Left lung (tissue), 10 donors: ENCODE measurements around the gene ALDH3A1. TPM values are rescaled to one million over a fixed set of nuclear protein-coding genes. Genes with fewer than 3 reads are reported as not detected.

Source experiments
- ATAC-seq: fragments of 200-7000 bp; cut with Tn5 transposase; one replicate; pipeline ENCODE4 v1.9.1; 2020; ENCODE audit warnings: moderate library complexity
- DNase-seq, 4 donors: peaks; one replicate each; pipeline ENCODE4 v3.0.0-alpha.2; 2013 to 2020
- H3K27ac ChIP-seq, 2 donors: fragments of 200-600 bp; sonication (generic) in 1 of 2; one replicate each; pipeline versions ENCODE4 v1.5.0 to v1.8.0; 2020 to 2021
- H3K27me3 ChIP-seq, 2 donors: fragments of 200-600 bp; sonication (generic) in 1 of 2; one replicate each; pipeline versions ENCODE4 v1.5.0 to v1.8.0; 2020 to 2021
- H3K36me3 ChIP-seq, 2 donors: fragments of 200-600 bp; sonication (generic) in 1 of 2; one replicate each; pipeline versions ENCODE4 v1.5.0 to v1.8.0; 2020 to 2021
- H3K4me1 ChIP-seq, 2 donors: fragments of 200-600 bp; one replicate each; pipeline ENCODE4 v1.8.0; 2021
- H3K4me3 ChIP-seq, 2 donors: fragments of 200-600 bp; sonication (generic) in 1 of 2; one replicate each; pipeline versions ENCODE4 v1.5.0 to v1.8.0; 2020 to 2021; ENCODE audit warnings: mild to moderate bottlenecking in 1 of 2
- H3K9me3 ChIP-seq, 2 donors: fragments of 200-600 bp; sonication (generic) in 1 of 2; one replicate each; pipeline versions ENCODE4 v1.5.0 to v1.8.0; 2020 to 2021
- CTCF ChIP-seq, 2 donors: fragments of 200-600 bp; sonication (generic) in 1 of 2; IDR thresholded peaks; one replicate each; pipeline versions ENCODE4 v1.5.0 to v1.8.0; 2021; ENCODE audit warnings: antibody characterized with exemption in 2 of 2
- intact Hi-C, 2 donors: fragments of 100-400 bp; cut with DNase I; formaldehyde crosslinking; loops; one replicate each; pipeline versions ENCODE4 v1.11.2 to v1.14.2; 2022
- polyA plus RNA-seq, 6 donors: library from polyadenylated mRNA; unstranded; fragments of 120-200 nt; gene quantifications; one replicate each; pipeline ENCODE4 v1.2.1, GENCODE V29; 2013; ENCODE audit not compliant: insufficient read length in 6 of 6
- total RNA-seq, 2 donors: library from RNA; stranded (reverse); fragmentation: NEBNext Ultra II Directional; extraction: Animal tissue kit (Norgen Biotek cat#: 25700); gene quantifications; one replicate each; pipeline ENCODE4 v1.2.1, GENCODE V29; 2021
- donor health status: DM: no; HTN: yes; CAD: no.
- donor health status: DM: no; HTN: no; CAD: no.

Gene ALDH3A1
- total and polyA plus RNA-seq, 8 donors, result 0.41 to 4.7 (median 0.68) TPM

GRCh38 chr17:19716108-19717030, 31.7 kb downstream of the ALDH3A1 start, which contains the start of gene SLC47A2:
SLC47A2 (minus strand) TSS chr17:19716584; CDS start chr17:19716555, 29 bp downstream.
- H3K27ac ChIP-seq, result no peak within 1 kb of the TSS
- H3K4me3 ChIP-seq, result no peak within 1 kb of the TSS
- DNase-seq, result peak in 1 of 4 donors; percentile 67
- ATAC-seq, result no peak
- no peaks in the 10 kb centered on the region for H3K36me3 ChIP-seq
- no peak for TF ChIP-seq CTCF (IDR thresholded peaks at IDR 0.05)
- no peaks in the 10 kb centered on the region for H3K9me3 ChIP-seq
- H3K4me1 ChIP-seq, result peaks cover 3 to 5% of the 10 kb centered on the region in 2 donors
- H3K27me3 ChIP-seq, result no peaks in the 10 kb centered on the region
- intact Hi-C loops, result no loop called here

- Histone ChIP-seq H3K4me3 (no peak overlapping the region), H3K9me3 (no peaks in the 10 kb centered on the region), H3K36me3 (no peaks in the 10 kb centered on the region), H3K27me3 (no peaks in the 10 kb centered on the region), H3K27ac (no peak overlapping the region), H3K4me1 (no peaks in the 10 kb centered on the region)
- DNase-seq (peak in 1 of 4 donors; percentile 67), ATAC-seq (peak; percentile 15)
- TF ChIP-seq CTCF (IDR thresholded peaks at IDR 0.05), result no peak
- intact Hi-C loops, result no loop called here
These were observed 33.3 kb downstream of the ALDH3A1 start for GRCh38 chr17:19714542-19715411.

GRCh38 chr17:19713901-19714361, 34.2 kb downstream of the ALDH3A1 start:
- DNase-seq (peak in 1 of 4 donors; percentile 70), ATAC-seq (no peak)
- no peak overlapping the region for H3K27ac ChIP-seq
- H3K4me3 ChIP-seq, result no peak overlapping the region
- H3K27me3 ChIP-seq, result no peaks in the 10 kb centered on the region
- intact Hi-C loops, result no loop called here
- no peaks in the 10 kb centered on the region for H3K36me3 ChIP-seq
- no peaks in the 10 kb centered on the region for H3K4me1 ChIP-seq
- no peak for TF ChIP-seq CTCF (IDR thresholded peaks at IDR 0.05)
- no peaks in the 10 kb centered on the region for H3K9me3 ChIP-seq

GRCh38 chr17:19713462-19713861, 34.6 kb downstream of the ALDH3A1 start:
- TF ChIP-seq CTCF (IDR thresholded peaks at IDR 0.05), result no peak
- intact Hi-C loops, result no loop called here

More at GRCh38 chr17:19713462-19713861, 34.6 kb downstream of the ALDH3A1 start:
- H3K4me3 ChIP-seq, result no peak overlapping the region
- no peaks in the 10 kb centered on the region for H3K27me3 ChIP-seq
- H3K27ac ChIP-seq, result no peak overlapping the region
- no peaks in the 10 kb centered on the region for H3K9me3 ChIP-seq
- no peaks in the 10 kb centered on the region for H3K4me1 ChIP-seq
- DNase-seq (no peak), ATAC-seq (no peak)
- H3K36me3 ChIP-seq, result no peaks in the 10 kb centered on the region
